Glutamatergic neuron (in vitro differentiated cells): ENCODE results near the gene SIAE. TPM values are rescaled to one million over a fixed set of nuclear protein-coding genes. Genes with fewer than 3 reads are reported as not detected.

Source experiments
- DNase-seq: peaks from one replicate; pipeline ENCODE4 v3.0.0; 2022
- H3K27ac Mint-ChIP-seq: one replicate; pipeline ENCODE4 v1.8.0; 2020; ENCODE audit warnings: mild to moderate bottlenecking, mixed read lengths, inconsistent platforms; ENCODE audit not compliant: unreplicated experiment
- H3K27me3 Mint-ChIP-seq: one replicate; pipeline ENCODE4 v1.8.0; 2020; ENCODE audit warnings: mild to moderate bottlenecking, moderate library complexity, mixed read lengths, inconsistent platforms; ENCODE audit not compliant: unreplicated experiment
- H3K36me3 Mint-ChIP-seq: one replicate; pipeline ENCODE4 v1.8.0; 2020; ENCODE audit warnings: mild to moderate bottlenecking, mixed read lengths, inconsistent platforms; ENCODE audit not compliant: unreplicated experiment
- H3K4me1 Mint-ChIP-seq: one replicate; pipeline ENCODE4 v1.8.0; 2020; ENCODE audit warnings: mild to moderate bottlenecking, low read depth, mixed read lengths, inconsistent platforms; ENCODE audit not compliant: unreplicated experiment
- H3K4me3 Mint-ChIP-seq: one replicate; pipeline ENCODE4 v1.8.0; 2020; ENCODE audit warnings: mild to moderate bottlenecking, mixed read lengths, inconsistent platforms; ENCODE audit not compliant: unreplicated experiment
- H3K9me3 Mint-ChIP-seq: one replicate; pipeline ENCODE4 v1.8.0; 2020; ENCODE audit warnings: mild to moderate bottlenecking, moderate library complexity, mixed read lengths, inconsistent platforms; ENCODE audit not compliant: unreplicated experiment
- CTCF ChIP-seq: fragments of 200-600 bp; sonication (generic); IDR thresholded peaks from one replicate; pipeline ENCODE4 v1.5.0; 2021; ENCODE audit not compliant: partially characterized antibody, unreplicated experiment
- total RNA-seq: library from RNA; stranded (reverse); fragmentation: NEBNext Ultra II Directional; extraction: Animal tissue kit (Norgen Biotek cat#: 25700); gene quantifications from one replicate; pipeline ENCODE4 v1.2.1, GENCODE V29; 2021; ENCODE audit not compliant: unreplicated experiment

Gene SIAE
- total RNA-seq, 1 donor from 2014 or later: 4.5 TPM

- no peak for DNase-seq
- no peak for TF ChIP-seq CTCF
- no peaks in the 10 kb centered on the region for H3K9me3 Mint-ChIP-seq
- peaks cover 5% of the 10 kb centered on the region for H3K27me3 Mint-ChIP-seq
- H3K4me3 Mint-ChIP-seq: no peak overlapping the region
- no peak overlapping the region for H3K27ac Mint-ChIP-seq
- H3K4me1 Mint-ChIP-seq: no peaks in the 10 kb centered on the region
- H3K36me3 Mint-ChIP-seq: no peaks in the 10 kb centered on the region
These were observed 24.9 kb downstream of the SIAE start for GRCh38 chr11:124648610-124649009.

GRCh38 chr11:124646148-124646547 lies 27.4 kb downstream of the SIAE start:
- Mint-ChIP-seq H3K9me3 (no peaks in the 10 kb centered on the region), H3K27ac (no peak overlapping the region), H3K4me3 (no peak overlapping the region), H3K27me3 (no peaks in the 10 kb centered on the region), H3K4me1 (no peaks in the 10 kb centered on the region), H3K36me3 (no peaks in the 10 kb centered on the region)
- TF ChIP-seq CTCF: no peak
- DNase-seq: no peak

DNA sequence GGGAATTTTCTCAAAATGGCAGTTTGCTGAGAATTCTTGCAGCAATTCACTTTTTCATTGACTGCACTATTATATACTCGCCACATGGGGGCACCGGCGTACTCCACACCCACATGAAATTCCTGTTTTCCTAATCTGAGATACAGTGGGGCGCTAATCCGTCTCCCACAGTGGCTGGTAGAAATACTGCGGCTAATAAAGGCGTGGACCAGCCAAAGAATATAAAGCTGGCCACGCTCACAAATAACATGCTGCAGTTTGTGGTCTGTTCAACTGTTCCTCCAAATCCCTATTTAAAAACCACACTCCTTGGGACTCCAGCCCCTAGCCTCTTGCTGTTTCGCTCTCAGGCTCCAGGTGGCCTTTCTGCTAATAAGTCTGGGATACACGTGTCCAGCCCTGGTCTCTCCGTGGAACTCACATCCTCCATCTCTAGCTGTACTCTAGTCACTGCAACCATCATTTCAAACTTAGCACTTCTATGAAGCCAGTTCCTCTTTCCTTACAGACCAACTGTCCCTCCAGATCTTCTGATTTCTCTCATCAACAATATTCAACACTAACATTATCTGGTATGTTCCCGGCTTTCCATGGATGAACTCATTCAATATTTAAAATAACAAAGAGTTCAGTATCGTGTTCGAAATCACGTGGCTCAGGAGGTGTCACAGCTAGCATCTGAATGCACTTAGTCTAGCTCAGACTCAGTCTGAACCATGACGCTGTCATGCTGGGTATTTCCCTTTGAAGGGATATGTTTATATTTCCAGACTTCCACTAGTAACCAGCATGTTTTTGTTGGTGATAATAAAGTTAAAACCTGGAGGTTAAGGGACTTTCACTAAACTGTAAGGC lies 28.9 kb downstream of the SIAE start:
- Mint-ChIP-seq H3K27ac (no peak overlapping the region), H3K4me1 (no peaks in the 10 kb centered on the region), H3K36me3 (no peaks in the 10 kb centered on the region), H3K9me3 (no peaks in the 10 kb centered on the region), H3K27me3 (no peaks in the 10 kb centered on the region), H3K4me3 (peak overlapping the region; percentile 33)
- peak; percentile 55 for DNase-seq
- TF ChIP-seq CTCF: peak; percentile 94

DNA sequence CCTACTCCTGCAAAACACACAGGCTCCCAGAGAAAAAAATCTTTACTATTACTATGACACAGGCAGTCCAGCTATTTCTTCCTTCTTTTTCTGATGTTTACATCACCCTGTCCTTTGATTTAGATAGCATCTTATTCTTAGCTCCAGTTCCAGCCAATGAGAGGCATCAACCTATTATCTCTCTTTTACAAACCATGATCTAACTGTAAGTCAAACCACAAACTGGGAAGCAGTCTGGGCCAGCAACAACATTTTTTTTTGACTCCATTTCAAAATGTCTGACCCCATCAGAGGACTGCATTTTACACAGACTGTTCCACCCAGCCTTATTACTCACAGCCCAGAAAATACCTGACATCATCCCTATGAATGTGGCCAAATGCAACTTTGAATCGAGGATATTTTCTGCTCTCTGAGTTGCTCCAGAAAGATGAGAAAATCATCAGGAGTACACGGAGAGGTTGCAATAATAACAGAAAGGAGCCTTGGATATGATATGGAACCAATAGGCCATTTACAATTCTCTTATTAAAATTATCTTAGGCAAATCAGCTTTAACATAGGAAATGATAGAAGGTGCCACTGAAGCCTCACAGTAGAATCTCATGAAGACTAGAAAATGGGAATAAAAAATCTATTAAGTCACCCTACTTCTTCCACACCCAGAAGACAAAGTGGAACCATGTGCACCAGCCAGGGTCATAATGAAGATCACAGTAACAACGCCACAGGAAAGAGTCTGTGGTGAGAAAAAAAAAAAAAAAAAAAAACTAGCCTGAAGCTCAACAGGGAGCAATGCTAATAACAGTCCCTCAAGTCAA lies 29.7 kb downstream of the SIAE start:
- Mint-ChIP-seq H3K4me3 (no peak overlapping the region), H3K4me1 (no peaks in the 10 kb centered on the region), H3K36me3 (no peaks in the 10 kb centered on the region), H3K9me3 (no peaks in the 10 kb centered on the region), H3K27me3 (no peaks in the 10 kb centered on the region), H3K27ac (peak overlapping the region; percentile 36)
- no peak for DNase-seq
- TF ChIP-seq CTCF: no peak
